Measurements from ENCODE around the gene CBLN2. TPM values are rescaled to one million over a fixed set of nuclear protein-coding genes. Genes with fewer than 3 reads are reported as not detected.
A peak's percentile ranks its signal among the peaks of the same experiment; 100 is the strongest.

Gene CBLN2
- total and polyA plus RNA-seq, 7 experiments from 2014 or later: not detected

GRCh38 chr18:72555101-72555500 lies 11.0 kb upstream of the CBLN2 start:
- Histone ChIP-seq H3K27me3 (ENCODE audit: control insufficient read depth in 2 of 2, insufficient read depth in 2 of 2, low read length in 2 of 2) (no peaks in the 10 kb centered on the region), H3K36me3 (ENCODE audit: control insufficient read depth in 2 of 3, insufficient read depth in 3 of 3, low read length in 3 of 3) (no peaks in the 10 kb centered on the region), H3K4me1 (ENCODE audit: control insufficient read depth in 2 of 2, insufficient read depth in 2 of 2, low read length in 2 of 2) (no peaks in the 10 kb centered on the region), H3K4me3 (ENCODE audit: low read length) (no peak overlapping the region), H3K27ac (ENCODE audit: low read depth, low read length) (no peak overlapping the region), H3K9me3 (ENCODE audit: control insufficient read depth in 2 of 3, low read length in 3 of 3) (no peaks in the 10 kb centered on the region)
- CTCF ChIA-PET: no interaction called here
- Mint-ChIP-seq H3K4me1 (no peaks in the 10 kb centered on the region), H3K9me3 (peaks cover 0 to 3% (median 0%) of the 10 kb centered on the region in 11 donors), H3K36me3 (no peaks in the 10 kb centered on the region), H3K27me3 (peaks cover 0 to 5% (median 0%) of the 10 kb centered on the region in 5 donors), H3K27ac (no peak overlapping the region), H3K4me3 (no peak overlapping the region)
- DNase-seq (no peak), ATAC-seq (no peak)
- intact Hi-C loops (cut with micrococcal nuclease): no loop called here
- POLR2A ChIA-PET: no interaction called here

- Mint-ChIP-seq H3K27ac (no peak overlapping the region), H3K36me3 (peaks cover 0 to 4% (median 0%) of the 10 kb centered on the region in 5 donors), H3K4me1 (peaks cover 5 to 18% (median 12%) of the 10 kb centered on the region in 7 donors), H3K9me3 (peaks cover 0 to 14% (median 0%) of the 10 kb centered on the region in 11 donors), H3K4me3 (peak overlapping the region in 8 of 10 donors; percentile 6 to 75 (median 42)), H3K27me3 (peaks cover 41 to 52% (median 45%) of the 10 kb centered on the region in 5 donors)
- Histone ChIP-seq H3K27me3 (ENCODE audit: control insufficient read depth in 2 of 2, insufficient read depth in 2 of 2, low read length in 2 of 2) (no peaks in the 10 kb centered on the region), H3K9me3 (ENCODE audit: control insufficient read depth in 2 of 3, low read length in 3 of 3) (no peaks in the 10 kb centered on the region), H3K36me3 (ENCODE audit: control insufficient read depth in 2 of 3, insufficient read depth in 3 of 3, low read length in 3 of 3) (no peaks in the 10 kb centered on the region), H3K27ac (ENCODE audit: low read depth, low read length) (no peak overlapping the region), H3K4me3 (ENCODE audit: low read length) (no peak overlapping the region), H3K4me1 (ENCODE audit: control insufficient read depth in 2 of 2, insufficient read depth in 2 of 2, low read length in 2 of 2) (no peaks in the 10 kb centered on the region)
- intact Hi-C loops (cut with micrococcal nuclease): loop anchor here in 1 of 2 donors (5.0 to 10.0 kb wide), 3 partner anchors 321 to 1761 kb away; partner anchors contain the start of gene NETO1
- DNase-seq (no peak), ATAC-seq (no peak)
- CTCF ChIA-PET: no interaction called here
- POLR2A ChIA-PET: no interaction called here
Observed at GRCh38 chr18:72543357-72544055, 636 bp downstream of the CBLN2 start.

- H3K36me3 Mint-ChIP-seq: peaks cover 0 to 4% (median 0%) of the 10 kb centered on the region in 5 donors
- H3K27me3 ChIP-seq (ENCODE audit: control insufficient read depth in 2 of 2, insufficient read depth in 2 of 2, low read length in 2 of 2): no peaks in the 10 kb centered on the region
Observed at GRCh38 chr18:72542984-72543356, 1.2 kb downstream of the CBLN2 start.

GRCh38 chr18:72542342-72542741 lies 1.8 kb downstream of the CBLN2 start:
- ATAC-seq: no peak
- H3K27me3 ChIP-seq (ENCODE audit: control insufficient read depth in 2 of 2, insufficient read depth in 2 of 2, low read length in 2 of 2): no peaks in the 10 kb centered on the region
- H3K36me3 Mint-ChIP-seq: peaks cover 0 to 4% (median 0%) of the 10 kb centered on the region in 5 donors
- no peak overlapping the region for H3K4me3 ChIP-seq (ENCODE audit: low read length)
- H3K9me3 Mint-ChIP-seq: peaks cover 0 to 13% (median 0%) of the 10 kb centered on the region in 11 donors
- CTCF ChIA-PET: no interaction called here
- intact Hi-C loops (cut with micrococcal nuclease): loop anchor here in 1 of 2 donors (5.0 to 10.0 kb wide), 3 partner anchors 322 to 1760 kb away; partner anchors contain the start of gene NETO1
- peaks cover 5 to 18% (median 12%) of the 10 kb centered on the region in 7 donors for H3K4me1 Mint-ChIP-seq
- H3K4me1 ChIP-seq (ENCODE audit: control insufficient read depth in 2 of 2, insufficient read depth in 2 of 2, low read length in 2 of 2): no peaks in the 10 kb centered on the region
- no peaks in the 10 kb centered on the region for H3K36me3 ChIP-seq (ENCODE audit: control insufficient read depth in 2 of 3, insufficient read depth in 3 of 3, low read length in 3 of 3)
- H3K9me3 ChIP-seq (ENCODE audit: control insufficient read depth in 2 of 3, low read length in 3 of 3): no peaks in the 10 kb centered on the region
- H3K27me3 Mint-ChIP-seq: peaks cover 41 to 54% (median 47%) of the 10 kb centered on the region in 5 donors
- H3K4me3 Mint-ChIP-seq: peak overlapping the region in 1 of 10 donors; percentile 67
- POLR2A ChIA-PET: no interaction called here
- DNase-seq: no peak
- no peak overlapping the region for H3K27ac Mint-ChIP-seq
- no peak overlapping the region for H3K27ac ChIP-seq (ENCODE audit: low read depth, low read length)

More at GRCh38 chr18:72542984-72543356, 1.2 kb downstream of the CBLN2 start:
- ChIA-PET CTCF (no interaction called here), POLR2A (no interaction called here)
- Mint-ChIP-seq H3K27ac (peak overlapping the region in 1 of 9 donors; percentile 5), H3K27me3 (peaks cover 41 to 52% (median 47%) of the 10 kb centered on the region in 5 donors), H3K9me3 (peaks cover 0 to 14% (median 0%) of the 10 kb centered on the region in 11 donors), H3K4me1 (peaks cover 5 to 18% (median 12%) of the 10 kb centered on the region in 7 donors), H3K4me3 (peak overlapping the region in 7 of 10 donors; percentile 6 to 67 (median 35))
- H3K9me3 ChIP-seq (ENCODE audit: control insufficient read depth in 2 of 3, low read length in 3 of 3): no peaks in the 10 kb centered on the region
- no peak overlapping the region for H3K4me3 ChIP-seq (ENCODE audit: low read length)
- ATAC-seq (no peak), DNase-seq (no peak)
- H3K27ac ChIP-seq (ENCODE audit: low read depth, low read length): no peak overlapping the region
- H3K36me3 ChIP-seq (ENCODE audit: control insufficient read depth in 2 of 3, insufficient read depth in 3 of 3, low read length in 3 of 3): no peaks in the 10 kb centered on the region
- intact Hi-C loops (cut with micrococcal nuclease): loop anchor here in 1 of 2 donors (5.0 to 10.0 kb wide), 3 partner anchors 322 to 1761 kb away; partner anchors contain the start of gene NETO1
- no peaks in the 10 kb centered on the region for H3K4me1 ChIP-seq (ENCODE audit: control insufficient read depth in 2 of 2, insufficient read depth in 2 of 2, low read length in 2 of 2)

GRCh38 chr18:72541871-72542332 lies 2.2 kb downstream of the CBLN2 start:
- H3K4me3 ChIP-seq (ENCODE audit: low read length): no peak overlapping the region
- Mint-ChIP-seq H3K4me3 (peak overlapping the region in 1 of 10 donors; percentile 61), H3K4me1 (peaks cover 5 to 18% (median 12%) of the 10 kb centered on the region in 7 donors), H3K27ac (no peak overlapping the region), H3K36me3 (peaks cover 0 to 4% (median 0%) of the 10 kb centered on the region in 5 donors), H3K9me3 (peaks cover 0 to 13% (median 0%) of the 10 kb centered on the region in 11 donors), H3K27me3 (peaks cover 41 to 55% (median 47%) of the 10 kb centered on the region in 5 donors)
- no peaks in the 10 kb centered on the region for H3K27me3 ChIP-seq (ENCODE audit: control insufficient read depth in 2 of 2, insufficient read depth in 2 of 2, low read length in 2 of 2)
- no peak for ATAC-seq
- no peaks in the 10 kb centered on the region for H3K4me1 ChIP-seq (ENCODE audit: control insufficient read depth in 2 of 2, insufficient read depth in 2 of 2, low read length in 2 of 2)
- ChIA-PET CTCF (no interaction called here), POLR2A (no interaction called here)
- DNase-seq: no peak
- H3K9me3 ChIP-seq (ENCODE audit: control insufficient read depth in 2 of 3, low read length in 3 of 3): no peaks in the 10 kb centered on the region
- H3K27ac ChIP-seq (ENCODE audit: low read depth, low read length): no peak overlapping the region
- intact Hi-C loops (cut with micrococcal nuclease): loop anchor here in 1 of 2 donors (5.0 to 10.0 kb wide), 3 partner anchors 323 to 1760 kb away; partner anchors contain the start of gene NETO1
- H3K36me3 ChIP-seq (ENCODE audit: control insufficient read depth in 2 of 3, insufficient read depth in 3 of 3, low read length in 3 of 3): no peaks in the 10 kb centered on the region

- intact Hi-C loops (cut with micrococcal nuclease): loop anchor here in 1 of 2 donors (5.0 to 10.0 kb wide), 3 partner anchors 325 to 1758 kb away; partner anchors contain the start of gene NETO1
- no peak for ATAC-seq
- Histone ChIP-seq H3K27ac (ENCODE audit: low read depth, low read length) (no peak overlapping the region), H3K4me3 (ENCODE audit: low read length) (no peak overlapping the region), H3K9me3 (ENCODE audit: control insufficient read depth in 2 of 3, low read length in 3 of 3) (no peaks in the 10 kb centered on the region), H3K27me3 (ENCODE audit: control insufficient read depth in 2 of 2, insufficient read depth in 2 of 2, low read length in 2 of 2) (no peaks in the 10 kb centered on the region), H3K36me3 (ENCODE audit: control insufficient read depth in 2 of 3, insufficient read depth in 3 of 3, low read length in 3 of 3) (no peaks in the 10 kb centered on the region), H3K4me1 (ENCODE audit: control insufficient read depth in 2 of 2, insufficient read depth in 2 of 2, low read length in 2 of 2) (no peaks in the 10 kb centered on the region)
- peaks cover 5 to 18% (median 12%) of the 10 kb centered on the region in 7 donors for H3K4me1 Mint-ChIP-seq
- no peak for DNase-seq
- H3K9me3 Mint-ChIP-seq: peaks cover 0 to 13% (median 0%) of the 10 kb centered on the region in 11 donors
- H3K36me3 Mint-ChIP-seq: peaks cover 0 to 4% (median 0%) of the 10 kb centered on the region in 5 donors
- CTCF ChIA-PET: no interaction called here
- H3K27ac Mint-ChIP-seq: no peak overlapping the region
- peaks cover 33 to 46% (median 38%) of the 10 kb centered on the region in 5 donors for H3K27me3 Mint-ChIP-seq
- no peak overlapping the region for H3K4me3 Mint-ChIP-seq
- POLR2A ChIA-PET: no interaction called here
Observed at GRCh38 chr18:72539901-72540300, 4.2 kb downstream of the CBLN2 start.

Measured in naive thymus-derived CD4-positive, alpha-beta T cell (primary cell).